Measurements from ENCODE around the gene EPHA8.

The EPHA8 gene

DNA sequence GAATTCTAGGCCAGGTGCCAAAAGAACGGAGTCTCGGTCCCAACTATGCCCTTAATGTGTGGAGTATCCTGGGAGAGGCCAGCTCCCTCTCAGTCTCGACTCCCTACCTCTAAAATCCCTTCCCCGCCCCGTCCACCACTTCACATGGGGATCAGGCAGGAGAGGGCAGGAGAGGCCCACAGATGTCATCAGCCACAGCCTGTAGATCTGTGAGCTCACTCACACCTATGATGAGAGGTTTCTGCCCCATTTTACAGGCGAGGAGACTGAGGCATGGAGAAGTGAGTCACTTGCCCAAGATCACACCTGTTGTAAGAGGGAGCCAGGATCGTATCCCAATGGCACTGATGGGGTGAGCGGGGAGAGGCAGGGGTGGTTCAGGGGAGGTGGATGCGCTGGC is 20.4 kb upstream of the EPHA8 start:
- TF ChIP-seq, protein P1, sequence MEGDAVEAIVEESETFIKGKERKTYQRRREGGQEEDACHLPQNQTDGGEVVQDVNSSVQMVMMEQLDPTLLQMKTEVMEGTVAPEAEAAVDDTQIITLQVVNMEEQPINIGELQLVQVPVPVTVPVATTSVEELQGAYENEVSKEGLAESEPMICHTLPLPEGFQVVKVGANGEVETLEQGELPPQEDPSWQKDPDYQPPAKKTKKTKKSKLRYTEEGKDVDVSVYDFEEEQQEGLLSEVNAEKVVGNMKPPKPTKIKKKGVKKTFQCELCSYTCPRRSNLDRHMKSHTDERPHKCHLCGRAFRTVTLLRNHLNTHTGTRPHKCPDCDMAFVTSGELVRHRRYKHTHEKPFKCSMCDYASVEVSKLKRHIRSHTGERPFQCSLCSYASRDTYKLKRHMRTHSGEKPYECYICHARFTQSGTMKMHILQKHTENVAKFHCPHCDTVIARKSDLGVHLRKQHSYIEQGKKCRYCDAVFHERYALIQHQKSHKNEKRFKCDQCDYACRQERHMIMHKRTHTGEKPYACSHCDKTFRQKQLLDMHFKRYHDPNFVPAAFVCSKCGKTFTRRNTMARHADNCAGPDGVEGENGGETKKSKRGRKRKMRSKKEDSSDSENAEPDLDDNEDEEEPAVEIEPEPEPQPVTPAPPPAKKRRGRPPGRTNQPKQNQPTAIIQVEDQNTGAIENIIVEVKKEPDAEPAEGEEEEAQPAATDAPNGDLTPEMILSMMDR (IDR thresholded peaks at IDR 0.05; ENCODE audit: low read depth, low read length): no peak
- in situ Hi-C loops (cut with HindIII; ENCODE audit: low sequenced_read_pairs): no loop called here
- no peak for DNase-seq (ENCODE audit: low read depth, low spot score)
- H3K4me3 ChIP-seq (ENCODE audit: low read depth, low read length): no peak overlapping the region

DNA sequence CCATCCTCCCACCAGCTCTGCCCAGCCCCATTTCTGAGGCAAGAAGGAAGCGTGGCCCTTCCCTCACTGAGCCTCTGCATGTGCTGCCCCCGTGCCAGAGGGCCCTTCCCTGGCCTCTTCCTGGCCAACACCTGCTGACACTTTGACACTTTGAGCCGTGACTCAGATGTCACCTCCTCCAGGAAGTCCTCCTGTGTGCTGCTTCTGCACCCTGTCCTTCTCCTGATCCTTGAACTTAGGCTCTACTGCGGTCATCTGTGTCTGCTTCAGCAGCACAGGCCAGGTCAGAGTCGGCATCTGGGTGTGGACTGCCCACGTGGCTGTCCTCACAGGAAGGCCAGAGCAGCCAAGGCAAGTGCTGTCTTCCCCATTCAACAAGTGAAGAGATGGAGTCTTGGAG is 19.6 kb upstream of the EPHA8 start:
- H3K4me3 ChIP-seq (ENCODE audit: low read depth, low read length): no peak overlapping the region
- no peak for DNase-seq (ENCODE audit: low read depth, low spot score)
- in situ Hi-C loops (cut with HindIII; ENCODE audit: low sequenced_read_pairs): no loop called here
- TF ChIP-seq, protein P1 (IDR thresholded peaks at IDR 0.05; ENCODE audit: low read depth, low read length): no peak

DNA sequence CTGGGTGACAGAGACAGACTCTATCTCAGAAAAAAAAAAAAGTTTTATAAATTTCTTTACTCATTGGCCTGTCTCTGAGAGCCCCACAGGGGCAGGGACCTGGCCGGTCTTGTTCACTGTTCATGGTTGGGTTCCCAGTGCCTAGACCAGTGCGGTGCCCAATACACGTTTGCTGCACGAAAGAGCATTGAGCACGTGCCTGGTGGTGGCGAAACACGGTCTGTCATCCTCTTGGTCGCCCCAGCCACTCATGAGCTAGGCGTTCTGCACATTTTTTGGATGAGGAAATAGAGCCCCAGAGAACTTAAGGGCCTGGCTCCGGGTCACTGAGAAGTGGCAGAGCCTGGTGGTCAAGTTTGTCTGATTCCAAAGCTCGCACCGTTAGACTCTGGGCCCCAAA is 18.7 kb upstream of the EPHA8 start:
- TF ChIP-seq, protein P1 (IDR thresholded peaks at IDR 0.05; ENCODE audit: low read depth, low read length): no peak
- in situ Hi-C loops (cut with HindIII; ENCODE audit: low sequenced_read_pairs): no loop called here
- no peak overlapping the region for H3K4me3 ChIP-seq (ENCODE audit: low read depth, low read length)
- no peak for DNase-seq (ENCODE audit: low read depth, low spot score)

DNA sequence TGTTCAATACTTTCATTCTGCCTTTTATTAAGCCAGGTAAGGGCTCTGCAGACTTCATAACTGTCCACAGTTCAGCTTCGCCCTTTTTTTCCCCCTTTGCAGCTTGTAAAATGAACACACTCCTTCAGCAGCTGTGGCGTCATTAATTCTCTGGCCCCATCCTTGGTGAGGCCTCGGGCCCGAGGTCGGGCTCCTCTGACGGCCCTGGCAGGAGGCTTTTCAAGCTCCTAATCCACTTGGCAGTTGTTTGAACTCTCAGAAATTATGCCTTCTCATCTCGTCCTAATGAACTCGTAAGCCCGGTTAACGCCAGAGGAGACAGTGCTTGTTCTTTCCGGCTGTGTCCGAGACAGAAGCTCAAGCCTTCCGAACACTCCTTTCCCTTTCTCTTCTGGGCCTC is 18.1 kb upstream of the EPHA8 start:
- TF ChIP-seq, protein P1 (IDR thresholded peaks at IDR 0.05; ENCODE audit: low read depth, low read length): no peak
- in situ Hi-C loops (cut with HindIII; ENCODE audit: low sequenced_read_pairs): no loop called here
- no peak for DNase-seq (ENCODE audit: low read depth, low spot score)
- no peak overlapping the region for H3K4me3 ChIP-seq (ENCODE audit: low read depth, low read length)

DNA sequence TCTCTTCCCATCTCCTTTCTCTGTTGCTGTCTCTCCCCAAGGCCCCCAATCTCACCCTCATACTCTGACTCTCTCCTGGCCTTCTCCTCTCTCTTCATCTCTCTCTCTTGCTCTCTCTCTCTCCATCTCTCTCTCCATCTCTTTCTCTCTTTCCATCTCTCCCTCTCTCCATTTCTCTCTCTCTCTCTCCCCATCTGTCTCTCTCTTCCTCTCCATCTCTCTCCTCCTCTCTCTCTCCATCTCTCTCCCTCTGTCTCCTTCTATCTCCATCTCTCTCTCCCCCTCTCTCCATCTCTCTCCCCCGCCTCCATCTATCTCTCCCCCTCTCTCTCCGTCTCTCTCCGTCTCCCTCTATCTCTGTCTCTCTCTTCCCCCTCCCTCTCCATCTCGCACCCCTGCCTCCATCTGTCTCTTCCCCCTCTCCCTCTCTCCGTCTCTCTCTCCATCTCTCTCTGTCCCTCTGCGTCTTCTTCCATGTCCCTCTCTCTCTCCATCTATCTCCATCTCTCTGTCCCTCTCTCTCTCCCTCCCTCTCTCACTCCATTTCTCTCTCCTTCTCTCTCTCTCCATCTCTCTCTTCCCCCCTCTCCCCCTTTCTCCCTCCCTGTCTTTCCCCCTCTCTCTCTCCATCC is 16.0 kb upstream of the EPHA8 start:
- in situ Hi-C loops (cut with HindIII; ENCODE audit: low sequenced_read_pairs): no loop called here
- H3K4me3 ChIP-seq (ENCODE audit: low read depth, low read length): no peak overlapping the region
- TF ChIP-seq, protein P1 (IDR thresholded peaks at IDR 0.05; ENCODE audit: low read depth, low read length): no peak
- no peak for DNase-seq (ENCODE audit: low read depth, low spot score)

DNA sequence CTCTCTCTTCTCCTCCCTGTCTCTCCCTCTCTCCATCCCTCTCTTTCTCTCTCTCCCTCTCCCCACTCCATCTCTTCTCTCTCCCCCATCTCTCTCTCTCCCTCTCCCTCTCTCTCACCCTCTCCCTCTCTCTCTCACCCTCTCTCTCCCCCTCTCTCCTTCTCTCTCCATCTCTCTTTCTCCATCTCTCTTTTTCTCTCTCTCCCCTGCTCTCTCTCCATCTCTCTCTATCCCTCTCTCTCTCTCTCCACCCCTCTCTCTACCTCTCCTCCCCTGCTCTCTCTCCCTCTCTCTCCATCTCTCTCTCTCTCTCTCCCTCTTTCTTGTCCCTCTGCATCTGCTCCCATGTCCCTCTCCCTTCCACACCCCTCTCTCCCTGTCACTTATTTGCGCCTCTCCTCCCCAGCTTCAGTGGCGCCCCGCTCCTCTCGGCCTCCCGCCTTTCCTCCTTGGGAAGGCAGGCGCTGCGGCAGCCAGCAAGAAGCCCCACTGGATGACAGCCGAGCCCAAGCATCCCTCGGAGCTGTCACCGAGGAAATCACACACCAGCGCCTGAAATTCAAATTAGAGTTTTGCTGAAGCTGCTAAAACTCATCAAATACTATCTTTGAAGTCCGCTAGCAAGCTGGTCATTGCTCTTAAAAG is 15.3 kb upstream of the EPHA8 start:
- H3K4me3 ChIP-seq (ENCODE audit: low read depth, low read length): no peak overlapping the region
- DNase-seq (ENCODE audit: low read depth, low spot score): no peak
- TF ChIP-seq, protein P1 (IDR thresholded peaks at IDR 0.05; ENCODE audit: low read depth, low read length): no peak
- in situ Hi-C loops (cut with HindIII; ENCODE audit: low sequenced_read_pairs): no loop called here

Data from astrocyte of the spinal cord (primary cell).